Mucosa of descending colon (tissue), 3 donors: ENCODE results near the gene TMEM82. TPM values are rescaled to one million over a fixed set of nuclear protein-coding genes. Genes with fewer than 3 reads are reported as not detected.

Experiments
- ATAC-seq: fragments of 200-7000 bp; cut with Tn5 transposase; one replicate; pipeline ENCODE4 v1.9.1; 2020; ENCODE audit warnings: mild to moderate bottlenecking, moderate library complexity
- DNase-seq, 3 donors: peaks; one replicate each; pipeline ENCODE4 v3.0.0-alpha.2; 2020
- H3K36me3 ChIP-seq: fragments of 200-600 bp; one replicate; pipeline ENCODE4 v1.8.0; 2021; ENCODE audit warnings: low read depth, mild to moderate bottlenecking
- H3K4me1 ChIP-seq: fragments of 200-600 bp; one replicate; pipeline ENCODE4 v1.8.0; 2021; ENCODE audit warnings: low read depth, mild to moderate bottlenecking
- H3K4me3 ChIP-seq: fragments of 200-600 bp; one replicate; pipeline ENCODE4 v1.8.0; 2021; ENCODE audit warnings: mild to moderate bottlenecking
- H3K9me3 ChIP-seq: fragments of 200-600 bp; one replicate; pipeline ENCODE4 v1.8.0; 2021; ENCODE audit warnings: mild to moderate bottlenecking
- CTCF ChIP-seq: fragments of 200-600 bp; IDR thresholded peaks from one replicate; pipeline ENCODE4 v1.8.0; 2022; ENCODE audit warnings: antibody characterized with exemption, mild to moderate bottlenecking
- intact Hi-C, 2 donors: fragments of 100-400 bp; cut with DNase I in 1 of 2; cut with micrococcal nuclease in 1 of 2; formaldehyde crosslinking; loops; one replicate each; pipeline versions ENCODE4 v1.11.0 to v1.11.1; 2022; cut with DNase I, micrococcal nuclease
- total RNA-seq, 3 donors: library from RNA; stranded (reverse); fragmentation: NEBNext Ultra II Directional in 2 of 3; extraction: Animal tissue kit (Norgen Biotek cat#: 25700) in 2 of 3; gene quantifications; one replicate each; pipeline versions ENCODE4 v1.2.1 to v1.2.4, GENCODE V29; 2021 to 2023
- donor health status: DM: no; HTN: no; CAD: no; lungs with moderate emphysema.
- donor health status: DM: no; HTN: no; CAD: no.
- donor health status: DM: no; HTN: yes; CAD: no.

TMEM82 gene
- total RNA-seq, 3 donors from 2014 or later: 8.0 to 19.7 (median 16.8) TPM

- intact Hi-C loops: no loop called here
Measured at GRCh38 chr1:15796086-15796462, 53.8 kb downstream of the TMEM82 start.

More at GRCh38 chr1:15796086-15796462, 53.8 kb downstream of the TMEM82 start:
- Histone ChIP-seq H3K9me3 (no peaks in the 10 kb centered on the region), H3K4me1 (peaks cover 58% of the 10 kb centered on the region), H3K36me3 (no peaks in the 10 kb centered on the region), H3K4me3 (no peak overlapping the region)
- ATAC-seq: no peak
- DNase-seq: peak in 1 of 3 donors; percentile 36
- no peak for TF ChIP-seq CTCF

Other genes starting within 250 kb of the TMEM82 start
- gene CASP9, start 218.3 kb upstream of the TMEM82 start, total RNA-seq: 10 to 100 TPM; 14.2 to 16.0 (median 15.2) TPM
- 10 to 100 TPM; 23.7 to 27.7 (median 23.8) TPM for gene DNAJC16, start 215.7 kb upstream of the TMEM82 start, total RNA-seq
- gene AGMAT, start 157.4 kb upstream of the TMEM82 start, total RNA-seq: 10 to 100 TPM in 2 of 3 donors, 1 to 10 TPM in 1; 8.4 to 21.4 (median 20.7) TPM
- gene DDI2, start 125.0 kb upstream of the TMEM82 start, total RNA-seq: 10 to 100 TPM; 33.5 to 36.2 (median 34.6) TPM
- gene PLEKHM2, start 58.2 kb upstream of the TMEM82 start, total RNA-seq: 10 to 100 TPM; 32.2 to 57.3 (median 36.2) TPM
- 10 to 100 TPM in 1 of 3 donors, 1 to 10 TPM in 2; 6.4 to 15.7 (median 8.1) TPM for gene SLC25A34, start 6.2 kb upstream of the TMEM82 start, total RNA-seq
- gene FBLIM1, start 16.3 kb downstream of the TMEM82 start, total RNA-seq: 100 to 1,000 TPM; 154 to 268 (median 260) TPM
- 1 to 10 TPM; 1.7 to 2.4 (median 2.1) TPM for gene UQCRHL, start 65.2 kb downstream of the TMEM82 start, total RNA-seq
- 10 to 100 TPM; 48.7 to 60.3 (median 50.6) TPM for gene SPEN, start 105.2 kb downstream of the TMEM82 start, total RNA-seq
- 10 to 100 TPM; 29.2 to 40.8 (median 34.6) TPM for gene ZBTB17, start 233.6 kb downstream of the TMEM82 start, total RNA-seq